Suprapubic skin (tissue), 4 donors: ENCODE results near the gene TMEM72. TPM values are rescaled to one million over a fixed set of nuclear protein-coding genes. Genes with fewer than 3 reads are reported as not detected.

Experiments
- DNase-seq, 2 donors: peaks; one replicate each; pipeline ENCODE4 v3.0.0-alpha.2; 2019; ENCODE audit warnings: low spot score in 2 of 2
- H3K27ac ChIP-seq: fragments of 200-600 bp; sonication (generic); one replicate; pipeline ENCODE4 v1.5.1; 2019
- H3K27me3 ChIP-seq: fragments of 200-600 bp; sonication (generic); one replicate; pipeline ENCODE4 v1.5.1; 2019
- H3K36me3 ChIP-seq: fragments of 200-600 bp; sonication (generic); one replicate; pipeline ENCODE4 v1.5.1; 2019
- H3K4me1 ChIP-seq: fragments of 200-600 bp; sonication (generic); one replicate; pipeline ENCODE4 v1.5.1; 2019
- H3K4me3 ChIP-seq: fragments of 200-600 bp; sonication (generic); one replicate; pipeline ENCODE4 v1.5.1; 2019; ENCODE audit warnings: mild to moderate bottlenecking
- H3K9me3 ChIP-seq: fragments of 200-600 bp; sonication (generic); one replicate; pipeline ENCODE4 v1.5.1; 2019
- EP300 ChIP-seq: sonication (generic); formaldehyde crosslinking; IDR thresholded peaks from one replicate; pipeline ENCODE4 v1.6.1; 2017; ENCODE audit warnings: antibody characterized with exemption
- POLR2A ChIP-seq, 2 donors: fragments of 450-650 bp; IDR thresholded peaks; one replicate each; pipeline ENCODE4 v1.6.1; 2017; ENCODE audit warnings: antibody characterized with exemption in 2 of 2, mild to moderate bottlenecking in 2 of 2, moderate library complexity in 2 of 2
- POLR2AphosphoS5 ChIP-seq, 3 donors: sonication (generic); formaldehyde crosslinking; IDR thresholded peaks; one replicate each; pipeline ENCODE4 v1.6.1; 2017; ENCODE audit warnings: antibody characterized with exemption in 3 of 3
- WGBS: methylation state at CpG from one replicate; pipeline ENCODE4 v1.1.5; 2018; 5-methylcytosine and 5-hydroxymethylcytosine counted together
- total RNA-seq, 4 donors: library from RNA; depleted of rRNA; stranded (reverse); fragments of >200 nt; gene quantifications; one replicate each; pipeline ENCODE4 v1.1.0, GENCODE V29; 2016
- TF ChIP-seq, protein P1 (sequence below), 2 donors: fragments of 200-600 bp in 1 of 2; fragments of 450-650 bp in 1 of 2; sonication (generic) in 1 of 2; IDR thresholded peaks; one replicate each; pipeline ENCODE4 v1.5.1; 2016 to 2019; ENCODE audit warnings: antibody characterized with exemption in 2 of 2, mild to moderate bottlenecking in 1 of 2, moderate library complexity in 1 of 2

TMEM72 gene
- total RNA-seq, 4 donors from 2014 or later: not detected

DNA sequence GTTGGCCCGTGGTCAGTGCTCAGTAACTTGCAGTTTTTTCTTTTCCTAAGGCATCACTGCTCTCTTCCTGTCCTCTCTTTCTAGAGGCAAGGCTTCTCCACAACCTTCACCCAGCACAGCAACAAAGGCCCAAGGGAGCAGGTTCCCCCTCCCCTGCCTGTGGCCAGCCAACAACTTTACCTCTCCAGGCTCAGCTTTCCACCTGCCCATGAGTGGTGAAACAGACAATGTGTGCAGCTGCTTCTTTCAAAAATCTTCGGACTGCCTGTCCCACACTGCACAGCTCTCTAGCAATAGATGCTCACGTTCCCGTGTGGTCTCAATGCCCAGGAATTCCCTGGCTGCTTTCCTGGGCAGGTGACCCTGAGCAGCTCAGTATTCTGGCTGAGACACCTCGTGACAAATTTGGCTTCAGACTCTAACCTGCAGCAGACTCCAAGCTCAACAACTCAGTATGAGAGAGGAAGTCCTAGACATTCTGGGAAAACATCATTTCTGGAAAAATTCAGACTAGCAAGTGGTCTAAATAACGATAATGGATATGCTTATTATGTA lies 28.9 kb upstream of the TMEM72 start:
- peaks cover 16% of the 10 kb centered on the region for H3K4me1 ChIP-seq
- DNase-seq: no peak
- H3K27me3 ChIP-seq: no peaks in the 10 kb centered on the region
- WGBS: 64% methylated on average over 6 of the region's 6 CpGs
- no peak overlapping the region for H3K27ac ChIP-seq
- TF ChIP-seq EP300 (no peak), POLR2AphosphoS5 (IDR thresholded peaks at IDR 0.05) (no peak), POLR2A (IDR thresholded peaks at IDR 0.05) (no peak)
- TF ChIP-seq, protein P1, sequence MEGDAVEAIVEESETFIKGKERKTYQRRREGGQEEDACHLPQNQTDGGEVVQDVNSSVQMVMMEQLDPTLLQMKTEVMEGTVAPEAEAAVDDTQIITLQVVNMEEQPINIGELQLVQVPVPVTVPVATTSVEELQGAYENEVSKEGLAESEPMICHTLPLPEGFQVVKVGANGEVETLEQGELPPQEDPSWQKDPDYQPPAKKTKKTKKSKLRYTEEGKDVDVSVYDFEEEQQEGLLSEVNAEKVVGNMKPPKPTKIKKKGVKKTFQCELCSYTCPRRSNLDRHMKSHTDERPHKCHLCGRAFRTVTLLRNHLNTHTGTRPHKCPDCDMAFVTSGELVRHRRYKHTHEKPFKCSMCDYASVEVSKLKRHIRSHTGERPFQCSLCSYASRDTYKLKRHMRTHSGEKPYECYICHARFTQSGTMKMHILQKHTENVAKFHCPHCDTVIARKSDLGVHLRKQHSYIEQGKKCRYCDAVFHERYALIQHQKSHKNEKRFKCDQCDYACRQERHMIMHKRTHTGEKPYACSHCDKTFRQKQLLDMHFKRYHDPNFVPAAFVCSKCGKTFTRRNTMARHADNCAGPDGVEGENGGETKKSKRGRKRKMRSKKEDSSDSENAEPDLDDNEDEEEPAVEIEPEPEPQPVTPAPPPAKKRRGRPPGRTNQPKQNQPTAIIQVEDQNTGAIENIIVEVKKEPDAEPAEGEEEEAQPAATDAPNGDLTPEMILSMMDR (IDR thresholded peaks at IDR 0.05): no peak
- no peak overlapping the region for H3K4me3 ChIP-seq
- no peaks in the 10 kb centered on the region for H3K9me3 ChIP-seq
- no peaks in the 10 kb centered on the region for H3K36me3 ChIP-seq

DNA sequence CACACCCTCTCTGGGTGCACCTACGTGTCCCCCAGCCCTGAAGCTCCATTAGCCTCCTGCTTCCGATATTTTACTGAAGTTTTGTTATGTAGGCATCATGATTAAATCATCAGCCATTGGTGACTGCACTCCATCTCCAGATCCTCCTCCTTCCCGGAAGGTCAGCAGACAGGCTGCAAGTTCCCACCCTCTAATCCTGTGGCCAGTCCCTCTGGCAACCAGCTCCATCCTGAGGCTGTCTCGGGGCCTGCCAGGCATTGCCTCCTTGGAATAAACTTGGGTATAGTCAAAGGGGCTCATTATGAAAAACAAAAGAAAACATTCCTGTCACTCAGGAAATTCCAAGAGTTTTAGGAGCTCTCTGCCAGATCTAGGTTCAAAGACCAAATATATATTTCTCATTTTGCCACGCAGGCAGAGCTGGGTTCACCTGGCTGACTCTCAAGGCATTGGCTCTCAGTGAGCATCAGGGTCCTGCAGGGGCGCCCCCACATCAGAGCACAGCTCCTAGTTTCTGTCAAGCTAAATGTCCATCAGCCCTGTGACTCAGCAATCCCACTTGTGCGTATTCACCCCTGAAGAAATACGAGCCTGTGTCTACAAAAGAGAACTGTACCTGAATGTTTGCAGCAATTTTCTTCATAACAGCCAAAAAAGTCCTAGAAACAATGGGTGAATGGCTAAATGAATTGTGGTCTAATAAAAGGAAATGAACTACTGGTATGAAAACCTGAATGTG lies 27.4 kb upstream of the TMEM72 start:
- DNase-seq: no peak

DNA sequence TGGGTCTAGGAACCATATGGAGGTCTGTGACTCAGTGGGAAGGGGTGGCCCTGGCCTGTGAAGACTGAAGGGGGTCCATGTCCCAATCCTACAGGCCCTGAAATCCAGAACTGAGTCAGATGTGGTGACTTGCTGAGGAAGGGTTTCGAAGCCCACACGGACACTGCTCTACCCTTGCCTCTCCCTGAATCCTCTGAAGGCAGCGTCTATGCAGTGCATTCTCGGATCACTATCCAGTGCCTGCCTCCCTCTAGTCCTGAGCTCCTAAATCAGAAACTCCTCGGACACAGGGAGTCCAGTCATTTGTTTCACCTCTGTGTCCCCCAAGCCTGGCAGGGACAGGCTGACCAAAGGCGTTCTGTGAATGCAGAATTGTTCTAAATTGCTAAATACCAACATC lies 25.4 kb upstream of the TMEM72 start:
- Histone ChIP-seq H3K4me3 (no peak overlapping the region), H3K36me3 (no peaks in the 10 kb centered on the region), H3K4me1 (no peaks in the 10 kb centered on the region), H3K27me3 (no peaks in the 10 kb centered on the region), H3K27ac (no peak overlapping the region), H3K9me3 (no peaks in the 10 kb centered on the region)
- TF ChIP-seq EP300 (no peak), POLR2AphosphoS5 (IDR thresholded peaks at IDR 0.05) (no peak), POLR2A (IDR thresholded peaks at IDR 0.05) (no peak)
- TF ChIP-seq, protein P1 (IDR thresholded peaks at IDR 0.05): no peak
- 85% methylated on average over 3 of the region's 6 CpGs for WGBS
- no peak for DNase-seq

More for the DNA sequence above, 27.4 kb upstream of the TMEM72 start:
- Histone ChIP-seq H3K27ac (no peak overlapping the region), H3K36me3 (no peaks in the 10 kb centered on the region), H3K27me3 (no peaks in the 10 kb centered on the region), H3K4me3 (no peak overlapping the region), H3K9me3 (no peaks in the 10 kb centered on the region), H3K4me1 (peaks cover 11% of the 10 kb centered on the region)
- no peak for TF ChIP-seq POLR2A (IDR thresholded peaks at IDR 0.05)
- TF ChIP-seq EP300: no peak
- TF ChIP-seq, protein P1 (IDR thresholded peaks at IDR 0.05): no peak
- no peak for TF ChIP-seq POLR2AphosphoS5 (IDR thresholded peaks at IDR 0.05)
- WGBS: 77% methylated on average over 8 of the region's 8 CpGs

DNA sequence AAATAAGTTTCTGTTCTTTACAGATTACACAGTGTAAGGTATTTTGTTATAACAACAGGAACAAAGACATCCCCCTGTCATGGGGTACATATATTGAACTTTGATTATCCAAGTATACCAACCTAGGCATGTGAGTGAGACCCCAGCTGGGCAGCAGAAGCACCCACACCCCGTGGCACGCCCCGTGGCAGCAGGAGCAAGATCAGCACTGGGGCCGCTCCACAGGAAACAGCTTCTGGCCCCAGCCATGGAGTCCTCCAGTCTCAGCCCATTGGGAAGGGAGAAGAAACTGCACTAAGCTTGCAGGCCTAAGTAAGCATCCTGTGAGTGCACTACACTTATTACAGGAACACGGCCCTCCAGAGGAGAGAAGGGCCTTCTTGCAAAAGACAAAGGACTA lies 24.2 kb upstream of the TMEM72 start:
- no peaks in the 10 kb centered on the region for H3K4me1 ChIP-seq
- no peak overlapping the region for H3K27ac ChIP-seq
- H3K4me3 ChIP-seq: no peak overlapping the region
- H3K9me3 ChIP-seq: no peaks in the 10 kb centered on the region
- no peaks in the 10 kb centered on the region for H3K27me3 ChIP-seq
- DNase-seq: no peak
- WGBS: 93% methylated on average over 5 of the region's 5 CpGs
- H3K36me3 ChIP-seq: no peaks in the 10 kb centered on the region
- no peak for TF ChIP-seq POLR2AphosphoS5 (IDR thresholded peaks at IDR 0.05)
- TF ChIP-seq, protein P1 (IDR thresholded peaks at IDR 0.05): no peak
- TF ChIP-seq EP300: no peak
- TF ChIP-seq POLR2A (IDR thresholded peaks at IDR 0.05): no peak

DNA sequence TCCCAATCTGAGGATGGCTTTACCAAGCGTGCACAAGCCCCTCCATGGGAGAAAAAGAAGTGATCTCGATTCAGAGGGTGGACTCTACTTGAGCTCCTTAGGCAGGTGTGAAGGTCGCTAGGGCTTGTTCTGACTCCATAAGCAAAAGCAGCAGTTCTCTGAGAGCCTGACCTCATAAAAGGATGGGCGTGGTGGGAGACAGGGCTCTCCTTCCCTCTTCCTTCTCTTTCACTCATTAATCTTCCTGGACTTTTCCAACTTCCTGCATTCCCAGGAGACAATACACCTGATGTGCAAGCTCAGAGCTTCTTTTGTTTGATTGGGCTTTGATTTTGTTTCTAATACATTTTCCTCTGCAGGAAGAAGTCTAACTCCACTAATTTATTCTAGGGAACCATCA lies 22.3 kb upstream of the TMEM72 start:
- no peaks in the 10 kb centered on the region for H3K27me3 ChIP-seq
- 88% methylated on average over 4 of the region's 4 CpGs for WGBS
- TF ChIP-seq EP300: no peak
- TF ChIP-seq POLR2A (IDR thresholded peaks at IDR 0.05): no peak
- TF ChIP-seq, protein P1 (IDR thresholded peaks at IDR 0.05): no peak
- TF ChIP-seq POLR2AphosphoS5 (IDR thresholded peaks at IDR 0.05): no peak

More for the DNA sequence above, 22.3 kb upstream of the TMEM72 start:
- Histone ChIP-seq H3K36me3 (no peaks in the 10 kb centered on the region), H3K4me3 (no peak overlapping the region), H3K4me1 (no peaks in the 10 kb centered on the region), H3K9me3 (no peaks in the 10 kb centered on the region), H3K27ac (no peak overlapping the region)
- DNase-seq: no peak
